Measurements from ENCODE around the gene SPACA7. TPM values are rescaled to one million over a fixed set of nuclear protein-coding genes. Genes with fewer than 3 reads are reported as not detected.

SPACA7 gene
- total RNA-seq, 1 donor from 2014 or later, result not detected

GRCh38 chr13:112350300-112350699 is 25.9 kb upstream of the SPACA7 start:
- H3K27me3 Mint-ChIP-seq (ENCODE audit: low read depth), result peaks cover 21% of the 10 kb centered on the region
- no peaks in the 10 kb centered on the region for H3K9me3 Mint-ChIP-seq (ENCODE audit: low read depth)
- H3K36me3 Mint-ChIP-seq (ENCODE audit: low read depth), result no peaks in the 10 kb centered on the region
- TF ChIP-seq, protein P1, sequence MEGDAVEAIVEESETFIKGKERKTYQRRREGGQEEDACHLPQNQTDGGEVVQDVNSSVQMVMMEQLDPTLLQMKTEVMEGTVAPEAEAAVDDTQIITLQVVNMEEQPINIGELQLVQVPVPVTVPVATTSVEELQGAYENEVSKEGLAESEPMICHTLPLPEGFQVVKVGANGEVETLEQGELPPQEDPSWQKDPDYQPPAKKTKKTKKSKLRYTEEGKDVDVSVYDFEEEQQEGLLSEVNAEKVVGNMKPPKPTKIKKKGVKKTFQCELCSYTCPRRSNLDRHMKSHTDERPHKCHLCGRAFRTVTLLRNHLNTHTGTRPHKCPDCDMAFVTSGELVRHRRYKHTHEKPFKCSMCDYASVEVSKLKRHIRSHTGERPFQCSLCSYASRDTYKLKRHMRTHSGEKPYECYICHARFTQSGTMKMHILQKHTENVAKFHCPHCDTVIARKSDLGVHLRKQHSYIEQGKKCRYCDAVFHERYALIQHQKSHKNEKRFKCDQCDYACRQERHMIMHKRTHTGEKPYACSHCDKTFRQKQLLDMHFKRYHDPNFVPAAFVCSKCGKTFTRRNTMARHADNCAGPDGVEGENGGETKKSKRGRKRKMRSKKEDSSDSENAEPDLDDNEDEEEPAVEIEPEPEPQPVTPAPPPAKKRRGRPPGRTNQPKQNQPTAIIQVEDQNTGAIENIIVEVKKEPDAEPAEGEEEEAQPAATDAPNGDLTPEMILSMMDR (IDR thresholded peaks at IDR 0.05), result no peak
- H3K27ac Mint-ChIP-seq (ENCODE audit: unreplicated experiment), result no peak overlapping the region
- no peak for DNase-seq (ENCODE audit: low spot score)
- no peak overlapping the region for H3K4me3 Mint-ChIP-seq (ENCODE audit: unreplicated experiment)
- H3K4me1 Mint-ChIP-seq (ENCODE audit: low read depth), result peaks cover 16% of the 10 kb centered on the region

GRCh38 chr13:112351825-112352224 is 24.3 kb upstream of the SPACA7 start:
- no peaks in the 10 kb centered on the region for H3K36me3 Mint-ChIP-seq (ENCODE audit: low read depth)
- H3K27ac Mint-ChIP-seq (ENCODE audit: unreplicated experiment), result no peak overlapping the region
- H3K4me3 Mint-ChIP-seq (ENCODE audit: unreplicated experiment), result no peak overlapping the region
- H3K27me3 Mint-ChIP-seq (ENCODE audit: low read depth), result peaks cover 9% of the 10 kb centered on the region
- no peaks in the 10 kb centered on the region for H3K9me3 Mint-ChIP-seq (ENCODE audit: low read depth)
- TF ChIP-seq, protein P1 (IDR thresholded peaks at IDR 0.05), result no peak
- peaks cover 12% of the 10 kb centered on the region for H3K4me1 Mint-ChIP-seq (ENCODE audit: low read depth)
- DNase-seq (ENCODE audit: low spot score), result no peak

DNA sequence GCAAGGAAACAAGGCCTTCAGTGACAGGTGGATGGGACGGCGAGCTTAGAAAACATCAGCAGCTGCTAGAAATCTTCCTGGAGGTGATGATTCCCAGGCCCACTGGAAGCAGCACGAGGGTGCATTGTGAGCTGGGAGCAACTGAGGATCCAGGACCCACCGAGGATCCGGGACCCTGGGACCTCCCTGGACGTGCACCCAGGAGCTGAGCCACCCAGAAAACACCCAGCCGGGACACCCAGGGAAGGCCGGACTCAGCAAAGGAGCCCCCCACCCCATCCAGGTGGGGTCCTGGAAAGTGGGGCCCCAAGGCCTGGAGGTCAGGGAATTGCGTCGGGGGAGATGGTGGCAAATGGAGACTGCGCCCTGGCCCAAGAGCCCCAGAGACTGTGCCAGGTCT is 22.3 kb upstream of the SPACA7 start:
- H3K9me3 Mint-ChIP-seq (ENCODE audit: low read depth), result no peaks in the 10 kb centered on the region
- no peaks in the 10 kb centered on the region for H3K27me3 Mint-ChIP-seq (ENCODE audit: low read depth)
- no peak for DNase-seq (ENCODE audit: low spot score)
- H3K27ac Mint-ChIP-seq (ENCODE audit: unreplicated experiment), result no peak overlapping the region
- H3K4me3 Mint-ChIP-seq (ENCODE audit: unreplicated experiment), result no peak overlapping the region
- no peaks in the 10 kb centered on the region for H3K36me3 Mint-ChIP-seq (ENCODE audit: low read depth)
- TF ChIP-seq, protein P1 (IDR thresholded peaks at IDR 0.05), result no peak
- peaks cover 12% of the 10 kb centered on the region for H3K4me1 Mint-ChIP-seq (ENCODE audit: low read depth)

- Mint-ChIP-seq H3K36me3 (ENCODE audit: low read depth) (no peaks in the 10 kb centered on the region), H3K9me3 (ENCODE audit: low read depth) (no peaks in the 10 kb centered on the region), H3K4me3 (ENCODE audit: unreplicated experiment) (no peak overlapping the region), H3K4me1 (ENCODE audit: low read depth) (peaks cover 12% of the 10 kb centered on the region), H3K27ac (ENCODE audit: unreplicated experiment) (no peak overlapping the region), H3K27me3 (ENCODE audit: low read depth) (no peaks in the 10 kb centered on the region)
- DNase-seq (ENCODE audit: low spot score), result no peak
- TF ChIP-seq, protein P1 (IDR thresholded peaks at IDR 0.05), result no peak
Measured at GRCh38 chr13:112354330-112355273, 21.6 kb upstream of the SPACA7 start.

GRCh38 chr13:112355274-112355838 is 20.8 kb upstream of the SPACA7 start:
- Mint-ChIP-seq H3K4me3 (ENCODE audit: unreplicated experiment) (no peak overlapping the region), H3K27ac (ENCODE audit: unreplicated experiment) (no peak overlapping the region), H3K36me3 (ENCODE audit: low read depth) (no peaks in the 10 kb centered on the region), H3K4me1 (ENCODE audit: low read depth) (peaks cover 12% of the 10 kb centered on the region), H3K9me3 (ENCODE audit: low read depth) (peaks cover 3% of the 10 kb centered on the region), H3K27me3 (ENCODE audit: low read depth) (no peaks in the 10 kb centered on the region)
- DNase-seq (ENCODE audit: low spot score), result no peak
- TF ChIP-seq, protein P1 (IDR thresholded peaks at IDR 0.05), result no peak

Measured in chondrocyte (in vitro differentiated cells).